Spinal cord (tissue), 10 donors: Measurements from ENCODE around the gene JAM3. TPM values are rescaled to one million over a fixed set of nuclear protein-coding genes. Genes with fewer than 3 reads are reported as not detected.

ENCODE experiments used
- DNase-seq, 6 donors: peaks; one replicate each; pipeline versions ENCODE4 v3.0.0 to v3.0.0-alpha.2; 2013 to 2015; ENCODE audit warnings: low spot score in 6 of 6, low read depth in 4 of 6
- H3K27ac ChIP-seq: one replicate; pipeline ENCODE4 v1.5.1; 2013; ENCODE audit warnings: low read depth, low read length, control low read depth
- H3K27me3 ChIP-seq: one replicate; pipeline ENCODE4 v1.6.1; 2013; ENCODE audit warnings: low read length; ENCODE audit not compliant: control insufficient read depth, insufficient read depth
- H3K36me3 ChIP-seq: one replicate; pipeline ENCODE4 v1.6.1; 2013; ENCODE audit warnings: low read length; ENCODE audit not compliant: control insufficient read depth, insufficient read depth
- H3K4me1 ChIP-seq: one replicate; pipeline ENCODE4 v1.6.1; 2013; ENCODE audit warnings: low read length; ENCODE audit not compliant: control insufficient read depth, insufficient read depth
- H3K4me3 ChIP-seq: one replicate; pipeline ENCODE4 v1.5.1; 2013; ENCODE audit warnings: low read depth, low read length, control low read depth
- H3K9me3 ChIP-seq: one replicate; pipeline ENCODE4 v1.6.1; 2013; ENCODE audit warnings: low read length; ENCODE audit not compliant: control insufficient read depth, insufficient read depth
- WGBS: methylation state at CpG from one replicate; pipeline ENCODE4 v1.1.5; 2013; ENCODE audit warnings: missing lambda C conversion rate; ENCODE audit not compliant: insufficient coverage; 5-methylcytosine and 5-hydroxymethylcytosine counted together
- polyA plus RNA-seq, 2 donors: library from polyadenylated mRNA; unstranded; fragments of 120-200 nt; gene quantifications; one replicate each; pipeline ENCODE4 v1.2.1, GENCODE V29; 2013; ENCODE audit not compliant: insufficient read length in 2 of 2
- total RNA-seq, 2 donors: library from RNA; depleted of rRNA in 1 of 2; stranded (reverse); fragments of 120-200 nt in 1 of 2; fragments of >200 nt in 1 of 2; gene quantifications; one replicate each; pipeline versions ENCODE4 v1.2.3 to v1.2.4, GENCODE V29; 2013 to 2014
- donor health status: healthy.

Gene JAM3
- total and polyA plus RNA-seq, 4 donors: 57.9 to 221 (median 108) TPM

- Histone ChIP-seq H3K27me3 (peaks cover 11% of the 10 kb centered on the region), H3K4me1 (peaks cover 60% of the 10 kb centered on the region), H3K27ac (no peak overlapping the region), H3K4me3 (no peak overlapping the region), H3K36me3 (no peaks in the 10 kb centered on the region), H3K9me3 (no peaks in the 10 kb centered on the region)
- 85% methylated on average over 2 of the region's 3 CpGs for WGBS
- DNase-seq: no peak
Observed at GRCh38 chr11:134028368-134028920, 40.4 kb upstream of the JAM3 start.

- 70% methylated on average over 16 of the region's 16 CpGs for WGBS
- Histone ChIP-seq H3K4me1 (peaks cover 68% of the 10 kb centered on the region), H3K27ac (no peak overlapping the region), H3K9me3 (no peaks in the 10 kb centered on the region), H3K36me3 (no peaks in the 10 kb centered on the region), H3K4me3 (no peak overlapping the region), H3K27me3 (peaks cover 11% of the 10 kb centered on the region)
- no peak for DNase-seq
Observed at GRCh38 chr11:134030853-134031252, 38.0 kb upstream of the JAM3 start.

- H3K27ac ChIP-seq: peak overlapping the region; percentile 85
- no peak overlapping the region for H3K4me3 ChIP-seq
- H3K4me1 ChIP-seq: peaks cover 68% of the 10 kb centered on the region
Observed at GRCh38 chr11:134032043-134032442, 36.8 kb upstream of the JAM3 start.

GRCh38 chr11:134032501-134033091 is 36.3 kb upstream of the JAM3 start:
- H3K27ac ChIP-seq: peak overlapping the region; percentile 85
- WGBS: 12% methylated on average over 20 of the region's 24 CpGs

More at GRCh38 chr11:134032043-134032442, 36.8 kb upstream of the JAM3 start:
- WGBS: 28% methylated on average over 6 of the region's 6 CpGs
- peak in 1 of 6 donors; percentile 82 for DNase-seq
- H3K27me3 ChIP-seq: peaks cover 11% of the 10 kb centered on the region
- H3K9me3 ChIP-seq: no peaks in the 10 kb centered on the region
- H3K36me3 ChIP-seq: no peaks in the 10 kb centered on the region

GRCh38 chr11:134033276-134033675 is 35.6 kb upstream of the JAM3 start:
- H3K9me3 ChIP-seq: no peaks in the 10 kb centered on the region
- H3K4me3 ChIP-seq: no peak overlapping the region
- DNase-seq: no peak
- H3K4me1 ChIP-seq: peaks cover 78% of the 10 kb centered on the region
- 51% methylated on average over 8 of the region's 9 CpGs for WGBS
- H3K27me3 ChIP-seq: peaks cover 11% of the 10 kb centered on the region
- peak overlapping the region; percentile 85 for H3K27ac ChIP-seq
- no peaks in the 10 kb centered on the region for H3K36me3 ChIP-seq

More at GRCh38 chr11:134032501-134033091, 36.3 kb upstream of the JAM3 start:
- H3K9me3 ChIP-seq: no peaks in the 10 kb centered on the region
- DNase-seq: peak in 2 of 6 donors; percentile 89 to 91
- peaks cover 72% of the 10 kb centered on the region for H3K4me1 ChIP-seq
- H3K27me3 ChIP-seq: peaks cover 11% of the 10 kb centered on the region
- H3K4me3 ChIP-seq: no peak overlapping the region
- no peaks in the 10 kb centered on the region for H3K36me3 ChIP-seq

- peak in 4 of 6 donors; percentile 65 to 95 (median 84) for DNase-seq
- peaks cover 11% of the 10 kb centered on the region for H3K27me3 ChIP-seq
- H3K36me3 ChIP-seq: no peaks in the 10 kb centered on the region
- H3K9me3 ChIP-seq: no peaks in the 10 kb centered on the region
- no peak overlapping the region for H3K4me3 ChIP-seq
- peaks cover 84% of the 10 kb centered on the region for H3K4me1 ChIP-seq
- H3K27ac ChIP-seq: peak overlapping the region; percentile 85
- 9% methylated on average over 17 of the region's 17 CpGs for WGBS
Observed at GRCh38 chr11:134033696-134034491, 35.0 kb upstream of the JAM3 start.

GRCh38 chr11:134034496-134035381 is 34.1 kb upstream of the JAM3 start:
- Histone ChIP-seq H3K27me3 (peaks cover 7% of the 10 kb centered on the region), H3K27ac (peak overlapping the region; percentile 85), H3K9me3 (no peaks in the 10 kb centered on the region), H3K4me3 (no peak overlapping the region), H3K4me1 (peaks cover 92% of the 10 kb centered on the region), H3K36me3 (peaks cover under 1% of the 10 kb centered on the region)
- peak in 3 of 6 donors; percentile 39 to 79 (median 73) for DNase-seq
- WGBS: 46% methylated on average over 11 of the region's 15 CpGs

- Histone ChIP-seq H3K4me1 (peaks cover 99% of the 10 kb centered on the region), H3K27me3 (no peaks in the 10 kb centered on the region), H3K4me3 (peak overlapping the region; percentile 56), H3K9me3 (no peaks in the 10 kb centered on the region), H3K36me3 (peaks cover 4% of the 10 kb centered on the region), H3K27ac (peak overlapping the region; percentile 81)
- DNase-seq: peak in 1 of 6 donors; percentile 68
- WGBS: 21% methylated on average over 16 of the region's 34 CpGs
Observed at GRCh38 chr11:134036492-134037045, 32.3 kb upstream of the JAM3 start.
